Uterus (tissue), 4 donors: ENCODE measurements around the gene LSR. TPM values are rescaled to one million over a fixed set of nuclear protein-coding genes. Genes with fewer than 3 reads are reported as not detected.

Source experiments
- DNase-seq, 2 donors: peaks; one replicate each; pipeline ENCODE4 v3.0.0-alpha.2; 2019 to 2020
- H3K27ac ChIP-seq, 2 donors: fragments of 200-600 bp; sonication (generic); 1 replicate in 1 of 2; 2 replicates in 1 of 2; pipeline ENCODE4 v1.5.1; 2016 to 2018
- H3K27me3 ChIP-seq, 2 donors: fragments of 200-600 bp; sonication (generic); one replicate each; pipeline ENCODE4 v1.5.1; 2018 to 2019; ENCODE audit warnings: control low read depth in 1 of 2
- H3K36me3 ChIP-seq, 2 donors: fragments of 200-600 bp; sonication (generic); one replicate each; pipeline ENCODE4 v1.5.1; 2019; ENCODE audit warnings: control low read depth in 1 of 2
- H3K4me1 ChIP-seq, 2 donors: fragments of 200-600 bp; sonication (generic); one replicate each; pipeline ENCODE4 v1.5.1; 2018 to 2019; ENCODE audit warnings: control low read depth in 1 of 2
- H3K4me3 ChIP-seq, 2 donors: fragments of 200-600 bp; sonication (generic); 1 replicate in 1 of 2; 2 replicates in 1 of 2; pipeline ENCODE4 v1.5.1; 2018 to 2019; ENCODE audit warnings: mild to moderate bottlenecking in 1 of 2
- H3K9me3 ChIP-seq, 2 donors: fragments of 200-600 bp; sonication (generic); one replicate each; pipeline ENCODE4 v1.5.1; 2019; ENCODE audit warnings: control low read depth in 1 of 2
- POLR2A ChIP-seq, 2 donors: fragments of 450-650 bp; IDR thresholded peaks; one replicate each; pipeline ENCODE4 v1.6.1; 2016; ENCODE audit warnings: antibody characterized with exemption in 2 of 2, mild to moderate bottlenecking in 1 of 2, moderate library complexity in 1 of 2
- intact Hi-C: fragments of 100-400 bp; cut with DNase I; formaldehyde crosslinking; loops from one replicate; pipeline ENCODE4 v1.15.1; 2023; ENCODE audit warnings: low total_unique reads
- total RNA-seq, 4 donors: library from RNA; depleted of rRNA in 3 of 4; stranded (reverse); fragments of >200 nt in 3 of 4; gene quantifications; one replicate each; pipeline versions ENCODE4 v1.1.0 to v1.2.4, GENCODE V29; 2014 to 2023
- TF ChIP-seq, protein P1 (sequence below), 4 experiments: fragments of 200-600 bp in 2 of 4; fragments of 450-650 bp in 2 of 4; sonication (generic) in 2 of 4; IDR thresholded peaks; one replicate each; pipeline ENCODE4 v1.5.1; 2016 to 2019; ENCODE audit warnings: antibody characterized with exemption in 4 of 4, mild to moderate bottlenecking in 2 of 4, moderate library complexity in 1 of 4
- donor health status: DM: yes; HTN: yes; CAD: no.

Gene LSR
- total RNA-seq, 4 donors from 2014 or later: 7.3 to 37.8 (median 20.2) TPM

- Histone ChIP-seq H3K27ac (no peak overlapping the region), H3K4me1 (peaks cover 0 to 4% of the 10 kb centered on the region in 2 donors), H3K36me3 (no peaks in the 10 kb centered on the region), H3K9me3 (no peaks in the 10 kb centered on the region), H3K27me3 (no peaks in the 10 kb centered on the region), H3K4me3 (no peak overlapping the region)
- no peak for TF ChIP-seq POLR2A (IDR thresholded peaks at IDR 0.05)
- TF ChIP-seq, protein P1, sequence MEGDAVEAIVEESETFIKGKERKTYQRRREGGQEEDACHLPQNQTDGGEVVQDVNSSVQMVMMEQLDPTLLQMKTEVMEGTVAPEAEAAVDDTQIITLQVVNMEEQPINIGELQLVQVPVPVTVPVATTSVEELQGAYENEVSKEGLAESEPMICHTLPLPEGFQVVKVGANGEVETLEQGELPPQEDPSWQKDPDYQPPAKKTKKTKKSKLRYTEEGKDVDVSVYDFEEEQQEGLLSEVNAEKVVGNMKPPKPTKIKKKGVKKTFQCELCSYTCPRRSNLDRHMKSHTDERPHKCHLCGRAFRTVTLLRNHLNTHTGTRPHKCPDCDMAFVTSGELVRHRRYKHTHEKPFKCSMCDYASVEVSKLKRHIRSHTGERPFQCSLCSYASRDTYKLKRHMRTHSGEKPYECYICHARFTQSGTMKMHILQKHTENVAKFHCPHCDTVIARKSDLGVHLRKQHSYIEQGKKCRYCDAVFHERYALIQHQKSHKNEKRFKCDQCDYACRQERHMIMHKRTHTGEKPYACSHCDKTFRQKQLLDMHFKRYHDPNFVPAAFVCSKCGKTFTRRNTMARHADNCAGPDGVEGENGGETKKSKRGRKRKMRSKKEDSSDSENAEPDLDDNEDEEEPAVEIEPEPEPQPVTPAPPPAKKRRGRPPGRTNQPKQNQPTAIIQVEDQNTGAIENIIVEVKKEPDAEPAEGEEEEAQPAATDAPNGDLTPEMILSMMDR (IDR thresholded peaks at IDR 0.05): no peak
- no peak for DNase-seq
- intact Hi-C loops: no loop called here
Measured at GRCh38 chr19:35271546-35271945, 22.7 kb downstream of the LSR start.

DNA sequence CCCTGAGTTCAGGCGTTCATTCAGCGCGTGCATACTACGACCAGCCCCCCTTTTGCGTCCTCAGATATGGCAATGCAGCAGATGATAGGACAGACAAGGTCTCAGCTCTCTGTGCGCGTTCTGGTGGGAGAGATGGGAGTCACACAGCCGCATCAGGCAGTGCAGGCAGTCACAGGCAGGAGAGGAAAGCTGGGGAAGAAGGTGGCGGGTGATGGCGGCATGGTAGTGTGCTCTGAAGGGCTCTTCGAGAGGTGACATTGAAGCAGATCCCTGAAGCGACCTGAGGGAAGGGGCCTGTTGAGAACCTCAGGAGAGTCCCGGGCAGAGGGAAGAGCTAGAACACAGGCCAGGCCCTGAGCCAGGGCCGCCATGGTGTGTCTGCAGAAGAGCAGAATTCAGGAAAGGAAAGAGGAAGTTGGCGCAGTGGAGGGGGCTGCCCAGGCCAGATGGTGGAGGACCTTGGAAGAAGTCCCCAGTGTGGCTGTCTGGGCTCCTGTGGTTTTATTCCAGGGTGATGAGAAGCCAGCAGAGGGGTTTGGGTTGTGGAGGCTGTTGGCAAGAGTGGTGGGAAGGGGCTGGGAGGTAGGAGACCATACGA is 23.4 kb downstream of the LSR start:
- H3K4me1 ChIP-seq: peaks cover 0 to 4% of the 10 kb centered on the region in 2 donors
- H3K36me3 ChIP-seq: no peaks in the 10 kb centered on the region
- TF ChIP-seq, protein P1 (IDR thresholded peaks at IDR 0.05): no peak
- TF ChIP-seq POLR2A (IDR thresholded peaks at IDR 0.05): no peak
- no peak overlapping the region for H3K4me3 ChIP-seq
- H3K9me3 ChIP-seq: no peaks in the 10 kb centered on the region
- intact Hi-C loops: no loop called here
- no peak overlapping the region for H3K27ac ChIP-seq
- DNase-seq: no peak
- H3K27me3 ChIP-seq: no peaks in the 10 kb centered on the region

- H3K9me3 ChIP-seq: no peaks in the 10 kb centered on the region
- no peaks in the 10 kb centered on the region for H3K27me3 ChIP-seq
- no peak overlapping the region for H3K4me3 ChIP-seq
- no peaks in the 10 kb centered on the region for H3K36me3 ChIP-seq
- intact Hi-C loops: no loop called here
- TF ChIP-seq, protein P1 (IDR thresholded peaks at IDR 0.05): no peak
- no peak for TF ChIP-seq POLR2A (IDR thresholded peaks at IDR 0.05)
- H3K27ac ChIP-seq: no peak overlapping the region
- peaks cover 0 to 4% of the 10 kb centered on the region in 2 donors for H3K4me1 ChIP-seq
- DNase-seq: no peak
Measured at GRCh38 chr19:35272954-35273649, 24.3 kb downstream of the LSR start.

- DNase-seq: no peak
- H3K4me1 ChIP-seq: peaks cover 0 to 4% of the 10 kb centered on the region in 2 donors
- no peak for TF ChIP-seq POLR2A (IDR thresholded peaks at IDR 0.05)
- TF ChIP-seq, protein P1 (IDR thresholded peaks at IDR 0.05): no peak
- H3K4me3 ChIP-seq: no peak overlapping the region
- no peaks in the 10 kb centered on the region for H3K9me3 ChIP-seq
- intact Hi-C loops: no loop called here
- no peaks in the 10 kb centered on the region for H3K27me3 ChIP-seq
- no peaks in the 10 kb centered on the region for H3K36me3 ChIP-seq
- H3K27ac ChIP-seq: no peak overlapping the region
Measured at GRCh38 chr19:35273686-35274259, 25.0 kb downstream of the LSR start.

GRCh38 chr19:35274323-35274722 is 25.5 kb downstream of the LSR start:
- peaks cover 0 to 4% of the 10 kb centered on the region in 2 donors for H3K4me1 ChIP-seq
- H3K36me3 ChIP-seq: no peaks in the 10 kb centered on the region

More at GRCh38 chr19:35274323-35274722, 25.5 kb downstream of the LSR start:
- TF ChIP-seq, protein P1 (IDR thresholded peaks at IDR 0.05): no peak
- TF ChIP-seq POLR2A (IDR thresholded peaks at IDR 0.05): no peak
- Histone ChIP-seq H3K27ac (no peak overlapping the region), H3K9me3 (no peaks in the 10 kb centered on the region), H3K4me3 (no peak overlapping the region), H3K27me3 (no peaks in the 10 kb centered on the region)
- no peak for DNase-seq
- intact Hi-C loops: no loop called here
